Retinal pigment epithelial cell (primary cell): ENCODE data around the gene ASB1.

Experiments
- DNase-seq: peaks from one replicate; pipeline ENCODE4 v3.0.0-alpha.2; 2010; ENCODE audit warnings: low read depth
- H3K4me3 ChIP-seq: 2 replicates; pipeline ENCODE4 v1.5.1; 2011; ENCODE audit warnings: mild to moderate bottlenecking, low read length, control low read depth, moderate library complexity
- CTCF ChIP-seq: conservative IDR thresholded peaks from 2 replicates; pipeline ENCODE4 v1.5.1; 2011; ENCODE audit warnings: low read depth, low read length, control low read depth, inconsistent platforms

ASB1 gene

GRCh38 chr2:238488347-238488826 is 61.7 kb downstream of the ASB1 start:
- H3K4me3 ChIP-seq: no peak overlapping the region
- no peak for TF ChIP-seq CTCF
- DNase-seq: no peak

- DNase-seq: no peak
- no peak overlapping the region for H3K4me3 ChIP-seq
- TF ChIP-seq CTCF: no peak
Measured at GRCh38 chr2:238489431-238489830, 62.7 kb downstream of the ASB1 start.

GRCh38 chr2:238489896-238490295 is 63.2 kb downstream of the ASB1 start:
- DNase-seq: no peak
- H3K4me3 ChIP-seq: no peak overlapping the region
- TF ChIP-seq CTCF: no peak

- H3K4me3 ChIP-seq: no peak overlapping the region
- DNase-seq: no peak
- no peak for TF ChIP-seq CTCF
Measured at GRCh38 chr2:238492840-238493239, 66.1 kb downstream of the ASB1 start.

- DNase-seq: no peak
- TF ChIP-seq CTCF: no peak
Measured at GRCh38 chr2:238493411-238493810, 66.7 kb downstream of the ASB1 start.

GRCh38 chr2:238493880-238494572 is 67.3 kb downstream of the ASB1 start:
- no peak overlapping the region for H3K4me3 ChIP-seq
- no peak for TF ChIP-seq CTCF
- no peak for DNase-seq

More at GRCh38 chr2:238493411-238493810, 66.7 kb downstream of the ASB1 start:
- H3K4me3 ChIP-seq: no peak overlapping the region

GRCh38 chr2:238494573-238494961 is 67.8 kb downstream of the ASB1 start:
- H3K4me3 ChIP-seq: no peak overlapping the region
- TF ChIP-seq CTCF: no peak

More at GRCh38 chr2:238494573-238494961, 67.8 kb downstream of the ASB1 start:
- DNase-seq: no peak
